Duodenal mucosa (tissue), 2 donors: Measurements from ENCODE around the gene QRFP.

Source experiments
- H3K27ac ChIP-seq: one replicate; pipeline ENCODE4 v1.7.0; 2013; ENCODE audit warnings: low read depth, low read length
- H3K27me3 ChIP-seq, 2 donors: one replicate each; pipeline ENCODE4 v1.7.0; 2013; ENCODE audit warnings: low read length in 2 of 2, control low read depth in 1 of 2; ENCODE audit not compliant: insufficient read depth in 2 of 2, control insufficient read depth in 1 of 2
- H3K36me3 ChIP-seq, 2 donors: one replicate each; pipeline ENCODE4 v1.7.0; 2013; ENCODE audit warnings: low read length in 2 of 2, control low read depth in 1 of 2; ENCODE audit not compliant: insufficient read depth in 2 of 2, control insufficient read depth in 1 of 2
- H3K4me1 ChIP-seq, 2 donors: one replicate each; pipeline ENCODE4 v1.7.0; 2013; ENCODE audit warnings: low read length in 2 of 2, control low read depth in 1 of 2; ENCODE audit not compliant: insufficient read depth in 2 of 2, control insufficient read depth in 1 of 2
- H3K4me3 ChIP-seq, 2 donors: one replicate each; pipeline ENCODE4 v1.7.0; 2013; ENCODE audit warnings: low read length in 2 of 2, low read depth in 1 of 2
- H3K9ac ChIP-seq, 2 donors: one replicate each; pipeline ENCODE4 v1.7.0; 2013; ENCODE audit warnings: low read length in 2 of 2, low read depth in 1 of 2
- H3K9me3 ChIP-seq, 2 donors: one replicate each; pipeline ENCODE4 v1.7.0; 2013; ENCODE audit warnings: low read length in 2 of 2, control low read depth in 1 of 2; ENCODE audit not compliant: control insufficient read depth in 1 of 2

The QRFP gene

DNA sequence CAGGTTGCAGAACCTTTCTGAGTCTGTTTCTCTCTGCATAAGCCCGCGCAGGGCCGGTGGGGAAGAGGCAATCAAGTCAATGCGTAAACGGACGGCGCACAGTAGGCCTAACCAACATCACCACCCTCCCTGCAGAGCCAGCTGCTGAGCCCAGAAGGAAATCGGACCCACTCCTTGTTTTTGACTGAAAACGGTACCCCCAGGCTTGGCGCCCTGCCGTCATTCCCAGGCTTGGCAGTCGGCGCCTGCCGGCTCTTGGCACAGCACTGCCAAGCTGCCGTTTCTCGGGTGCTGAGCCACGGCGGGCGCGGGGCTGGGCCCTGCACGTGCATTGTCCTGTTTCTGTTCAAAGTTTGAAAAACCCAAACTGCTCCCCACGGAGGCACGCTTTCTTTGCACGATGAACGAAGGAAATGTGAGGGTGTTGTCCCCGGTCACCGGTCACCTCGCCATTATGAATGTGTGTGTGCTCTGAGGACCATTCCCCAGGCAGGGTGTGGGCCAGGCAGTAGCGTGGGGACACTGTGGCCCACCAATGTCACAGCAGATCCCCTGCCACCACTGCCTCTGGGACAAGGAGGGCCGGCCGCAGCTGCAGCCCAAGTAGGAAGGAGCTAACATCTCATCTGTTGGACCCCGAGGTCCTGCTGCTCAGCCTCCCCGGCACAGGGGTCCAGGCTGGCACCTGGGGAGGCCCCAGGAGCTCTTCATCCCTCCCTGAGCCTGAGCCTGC lies 22.4 kb upstream of the QRFP start:
- no peaks in the 10 kb centered on the region for H3K9me3 ChIP-seq
- peaks cover 0 to 43% of the 10 kb centered on the region in 2 donors for H3K27me3 ChIP-seq
- no peak overlapping the region for H3K4me3 ChIP-seq
- no peak overlapping the region for H3K27ac ChIP-seq
- no peaks in the 10 kb centered on the region for H3K36me3 ChIP-seq
- H3K4me1 ChIP-seq, result no peaks in the 10 kb centered on the region
- H3K9ac ChIP-seq, result no peak overlapping the region

DNA sequence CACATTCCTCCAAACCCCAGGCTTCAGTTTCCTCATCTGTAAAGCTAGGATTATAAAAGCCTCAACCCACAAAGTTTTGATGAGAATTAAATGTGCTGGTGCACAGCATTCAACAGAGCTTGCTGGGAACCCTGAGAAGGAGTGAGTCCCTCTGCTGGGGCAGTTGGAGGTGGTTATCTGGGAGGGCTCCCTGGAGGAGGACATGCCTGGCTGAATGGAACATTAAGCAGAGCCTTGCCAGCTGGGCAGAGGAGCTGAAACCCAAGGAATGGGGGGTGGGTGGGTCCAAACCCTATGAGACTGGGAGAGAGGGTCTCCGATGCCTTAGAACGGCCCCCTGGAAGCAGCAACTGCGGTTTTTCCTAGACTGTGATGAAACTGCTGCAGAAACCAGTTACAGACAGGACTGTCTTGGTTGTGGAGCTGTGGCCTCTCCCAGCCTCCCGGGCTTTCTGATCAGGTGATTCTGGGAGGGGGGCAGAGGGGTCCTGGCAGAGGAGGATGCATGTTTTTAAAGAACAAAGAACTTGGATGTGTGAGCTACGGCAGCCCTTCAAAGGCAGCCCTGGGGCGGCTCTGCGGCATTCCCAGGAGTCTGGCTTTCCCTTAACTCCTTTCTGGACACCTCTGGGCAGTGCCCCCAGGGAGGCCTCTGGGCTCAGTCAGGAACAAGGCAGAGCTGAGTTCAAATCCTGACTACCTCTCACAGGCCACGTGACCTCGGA lies 21.7 kb upstream of the QRFP start:
- Histone ChIP-seq H3K27me3 (peaks cover 0 to 35% of the 10 kb centered on the region in 2 donors), H3K36me3 (no peaks in the 10 kb centered on the region), H3K4me3 (no peak overlapping the region), H3K27ac (no peak overlapping the region), H3K9ac (no peak overlapping the region), H3K9me3 (no peaks in the 10 kb centered on the region), H3K4me1 (no peaks in the 10 kb centered on the region)

DNA sequence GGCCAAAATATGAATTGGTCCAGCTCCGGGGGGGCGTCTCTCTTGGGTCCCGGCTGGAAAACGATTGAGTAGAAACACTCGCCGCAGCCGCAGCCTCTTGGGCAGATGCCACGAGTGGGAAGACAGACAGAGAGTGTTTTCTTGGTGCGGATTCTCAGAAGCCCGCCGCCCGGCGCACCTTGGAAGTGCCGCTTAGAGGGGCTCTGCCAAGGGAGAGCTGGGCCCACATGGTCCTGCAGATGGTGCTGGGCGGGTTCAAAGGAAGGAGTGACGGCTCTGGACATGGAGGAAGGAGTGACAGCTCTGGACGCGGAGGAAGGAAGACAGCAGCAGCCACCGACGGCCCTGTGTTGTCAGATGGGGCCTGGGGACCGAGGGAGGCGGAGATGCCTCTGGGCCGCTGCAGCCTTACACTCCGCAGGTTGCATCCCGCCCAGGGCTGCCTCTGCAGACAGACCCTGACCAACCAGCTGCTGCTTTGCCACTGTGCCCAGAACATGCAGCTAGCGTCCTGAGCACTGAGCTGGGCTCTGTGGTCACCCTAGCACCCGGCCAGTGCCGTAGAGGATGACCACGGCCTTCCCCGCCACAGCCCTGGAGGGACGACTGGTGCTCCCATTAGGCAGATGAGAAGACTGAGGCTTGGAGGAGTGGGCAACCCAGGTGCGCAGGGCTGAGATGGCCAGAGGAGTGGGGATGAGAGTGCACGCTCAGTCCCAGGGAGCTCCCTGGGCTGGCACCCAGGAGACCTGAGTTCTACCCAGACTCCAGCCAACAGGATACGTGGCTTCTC lies 20.8 kb upstream of the QRFP start:
- H3K27me3 ChIP-seq, result peaks cover 0 to 28% of the 10 kb centered on the region in 2 donors
- H3K9me3 ChIP-seq, result no peaks in the 10 kb centered on the region
- no peak overlapping the region for H3K9ac ChIP-seq
- no peak overlapping the region for H3K27ac ChIP-seq
- H3K36me3 ChIP-seq, result no peaks in the 10 kb centered on the region
- no peaks in the 10 kb centered on the region for H3K4me1 ChIP-seq
- no peak overlapping the region for H3K4me3 ChIP-seq

DNA sequence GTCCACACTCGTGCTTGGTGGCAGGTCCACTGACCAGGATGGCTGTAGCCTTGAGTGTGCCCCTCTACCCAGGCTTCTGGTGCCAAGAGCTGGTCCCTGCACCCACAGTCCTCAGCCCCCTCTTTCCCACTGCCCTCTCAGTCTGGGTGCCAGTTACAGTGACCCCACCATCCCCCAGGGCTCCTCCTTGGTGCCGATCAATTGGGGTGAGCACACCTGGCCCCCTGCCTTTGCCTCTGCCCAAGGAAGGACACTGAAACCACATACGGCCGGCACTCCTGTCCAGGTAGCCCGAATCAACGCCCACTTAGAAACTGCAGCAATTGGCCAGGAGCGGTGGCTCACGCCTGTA lies 18.5 kb upstream of the QRFP start:
- H3K4me1 ChIP-seq, result no peaks in the 10 kb centered on the region
- peaks cover 0 to 23% of the 10 kb centered on the region in 2 donors for H3K27me3 ChIP-seq

DNA sequence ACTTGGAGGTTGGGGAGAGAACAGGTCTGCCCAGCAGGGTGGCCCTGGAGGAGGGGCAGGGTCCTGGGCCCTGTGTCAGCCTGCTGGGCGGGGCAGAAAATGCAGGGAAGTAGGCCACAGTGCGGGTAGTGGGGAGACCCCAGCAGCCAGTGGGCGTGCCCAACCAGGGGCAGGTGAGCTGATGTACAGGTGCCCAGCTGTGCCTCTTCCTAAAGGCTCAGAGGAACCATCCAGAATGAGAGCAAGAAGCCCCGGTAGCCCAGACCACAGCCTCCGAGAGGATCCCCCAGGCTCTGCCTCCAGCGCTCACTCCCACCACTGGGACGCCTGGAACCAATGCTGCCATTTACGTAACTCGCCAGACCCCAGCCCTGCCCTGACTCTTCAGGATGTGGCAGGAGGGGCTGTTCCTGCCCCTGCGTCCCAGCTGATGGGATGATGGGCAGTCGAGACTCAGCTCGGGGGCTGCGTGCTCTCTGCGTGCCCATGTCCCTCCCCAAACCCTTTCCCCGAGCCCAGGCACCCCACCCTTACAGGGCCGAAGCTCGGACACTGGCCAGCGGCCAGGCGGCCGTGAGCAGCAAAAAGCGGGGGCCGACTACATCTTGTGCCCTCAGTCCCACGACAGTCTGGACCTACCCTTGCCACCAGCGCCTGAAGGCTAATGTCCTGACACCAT lies 17.9 kb upstream of the QRFP start:
- no peak overlapping the region for H3K9ac ChIP-seq
- H3K27me3 ChIP-seq, result peaks cover 0 to 20% of the 10 kb centered on the region in 2 donors
- H3K4me3 ChIP-seq, result no peak overlapping the region
- no peaks in the 10 kb centered on the region for H3K4me1 ChIP-seq
- H3K9me3 ChIP-seq, result no peaks in the 10 kb centered on the region
- H3K36me3 ChIP-seq, result no peaks in the 10 kb centered on the region
- H3K27ac ChIP-seq, result no peak overlapping the region

More for the DNA sequence above, 18.5 kb upstream of the QRFP start:
- no peak overlapping the region for H3K9ac ChIP-seq
- no peak overlapping the region for H3K4me3 ChIP-seq
- H3K36me3 ChIP-seq, result no peaks in the 10 kb centered on the region
- H3K27ac ChIP-seq, result no peak overlapping the region
- H3K9me3 ChIP-seq, result no peaks in the 10 kb centered on the region

DNA sequence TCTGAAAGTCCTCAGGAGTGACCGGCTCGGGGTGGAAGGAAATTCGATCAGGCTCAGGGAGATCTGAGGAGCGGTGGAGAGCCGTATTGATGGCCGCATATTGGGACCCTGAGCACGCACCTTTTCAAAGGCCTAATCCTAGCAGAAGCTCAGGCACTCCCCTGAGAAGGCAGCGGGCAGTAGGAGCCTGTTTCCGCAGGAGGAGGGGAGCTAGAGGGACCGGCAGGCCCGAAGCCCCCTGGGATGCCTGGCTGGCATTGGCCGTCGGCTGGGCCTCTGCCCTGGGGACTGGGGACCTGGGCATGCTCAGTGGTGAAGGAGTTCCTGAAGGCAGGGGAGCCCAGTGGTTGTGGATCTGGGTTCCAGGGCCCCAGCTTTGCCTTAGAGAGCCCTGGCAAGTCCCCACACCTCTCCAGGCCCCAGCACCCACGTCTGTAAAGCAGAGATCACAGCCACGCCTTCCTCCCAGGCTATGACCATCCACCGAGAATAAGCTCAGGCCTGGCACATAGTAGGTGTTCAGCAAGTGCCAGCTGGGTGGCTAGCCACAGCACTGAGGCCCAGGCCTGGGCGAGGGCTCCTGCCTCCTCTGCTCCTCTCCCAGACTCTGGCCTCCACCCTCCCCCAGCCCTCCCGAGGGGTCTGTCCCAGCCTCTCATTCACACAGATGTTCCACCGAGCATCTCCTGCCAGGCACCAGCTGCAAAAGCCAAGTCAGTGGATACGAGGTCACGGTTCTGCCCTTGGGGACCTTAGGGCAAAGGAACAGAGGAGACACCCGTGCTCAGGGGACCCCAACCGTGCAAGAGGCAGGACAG lies 17.2 kb upstream of the QRFP start:
- no peak overlapping the region for H3K4me3 ChIP-seq
- no peaks in the 10 kb centered on the region for H3K9me3 ChIP-seq
- no peaks in the 10 kb centered on the region for H3K36me3 ChIP-seq
- H3K27ac ChIP-seq, result no peak overlapping the region
- peaks cover 0 to 13% of the 10 kb centered on the region in 2 donors for H3K27me3 ChIP-seq
- H3K4me1 ChIP-seq, result no peaks in the 10 kb centered on the region
- H3K9ac ChIP-seq, result no peak overlapping the region

DNA sequence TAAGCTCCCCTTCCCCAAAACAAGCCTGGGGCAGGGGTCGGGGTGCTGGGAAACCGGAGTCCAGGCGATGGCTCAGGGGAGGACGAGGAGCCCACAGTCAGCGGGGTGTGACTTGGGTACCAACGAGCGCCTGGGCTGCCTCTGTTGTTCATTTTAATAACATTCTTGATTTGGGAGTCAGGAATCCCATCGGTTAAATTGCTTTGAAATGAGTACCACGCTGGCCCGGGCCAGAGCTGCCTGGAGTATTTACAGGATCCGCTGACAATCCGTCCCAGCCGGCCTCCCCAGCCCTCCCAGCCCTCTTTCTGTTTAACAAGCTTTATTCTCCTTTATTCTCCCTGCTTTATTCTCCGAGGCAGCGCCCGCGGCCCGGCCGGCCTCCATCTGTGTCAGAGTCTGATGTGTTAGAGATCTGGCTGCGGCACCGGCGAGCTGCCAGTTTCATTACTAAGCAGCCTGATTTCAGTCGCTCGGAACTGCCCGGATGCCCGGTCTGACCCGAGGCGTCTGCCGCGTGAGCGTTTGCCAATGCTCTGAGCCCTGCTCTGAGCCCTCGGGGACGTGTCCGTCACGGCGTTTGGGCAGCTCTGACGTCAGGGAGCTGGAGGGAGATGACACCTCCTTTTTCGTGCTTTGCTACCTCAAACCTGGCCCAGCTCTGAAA lies 16.5 kb upstream of the QRFP start:
- H3K36me3 ChIP-seq, result no peaks in the 10 kb centered on the region
- no peak overlapping the region for H3K9ac ChIP-seq
- peaks cover 0 to 8% of the 10 kb centered on the region in 2 donors for H3K27me3 ChIP-seq
- no peaks in the 10 kb centered on the region for H3K9me3 ChIP-seq
- H3K4me1 ChIP-seq, result no peaks in the 10 kb centered on the region
- H3K27ac ChIP-seq, result no peak overlapping the region
- H3K4me3 ChIP-seq, result no peak overlapping the region

DNA sequence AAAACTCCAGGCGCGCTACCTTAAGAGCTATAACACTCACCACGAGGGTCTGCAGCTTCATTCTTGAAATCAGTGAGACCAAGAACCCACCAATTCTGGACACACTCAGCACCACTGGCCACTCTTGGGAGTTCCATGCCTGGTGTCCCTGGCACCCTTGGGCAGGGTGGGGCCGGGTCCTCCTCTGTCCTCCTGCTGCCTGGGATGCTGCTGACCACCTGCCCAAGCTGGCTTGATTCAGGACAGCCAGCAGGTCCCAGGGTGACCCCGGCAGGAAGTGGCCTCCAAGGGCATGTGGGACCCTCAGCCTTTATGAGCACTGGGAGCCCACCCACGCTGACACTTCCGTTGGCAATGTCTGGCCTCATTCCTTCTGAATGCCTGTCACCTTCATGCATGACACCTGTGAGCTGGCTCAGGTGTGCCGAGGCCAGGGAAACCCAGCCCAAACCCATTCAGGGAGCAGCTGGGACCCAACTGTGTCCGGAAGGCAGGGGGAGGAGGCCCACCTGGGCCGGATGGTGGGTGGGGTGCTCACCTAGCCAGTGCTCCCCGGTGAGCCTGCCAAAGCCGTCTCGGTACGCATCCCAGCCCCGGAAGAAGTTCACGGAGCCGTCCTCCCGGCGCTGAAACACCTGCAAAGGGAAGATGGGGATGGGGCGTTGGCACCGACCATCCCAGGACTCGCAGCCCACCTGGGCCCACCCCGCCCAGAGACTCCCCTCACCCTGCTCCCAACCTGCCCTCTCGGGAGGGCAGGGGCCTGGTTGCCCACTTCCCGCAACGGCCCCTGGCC lies 14.8 kb upstream of the QRFP start:
- H3K27ac ChIP-seq, result no peak overlapping the region
- H3K4me1 ChIP-seq, result no peaks in the 10 kb centered on the region
- H3K27me3 ChIP-seq, result peaks cover 0 to 3% of the 10 kb centered on the region in 2 donors
- H3K36me3 ChIP-seq, result no peaks in the 10 kb centered on the region
- no peak overlapping the region for H3K9ac ChIP-seq
- H3K4me3 ChIP-seq, result no peak overlapping the region
- H3K9me3 ChIP-seq, result no peaks in the 10 kb centered on the region
